Neural cell (in vitro differentiated cells): ENCODE measurements around the gene PLAAT5.

Experiments used
- CTCF ChIP-seq: fragments of 450-650 bp; IDR thresholded peaks from 2 replicates; pipeline ENCODE4 v1.5.1; 2014; ENCODE audit warnings: antibody characterized with exemption, mild to moderate bottlenecking, moderate library complexity; ENCODE audit not compliant: poor library complexity, severe bottlenecking
- MXI1 ChIP-seq: fragments of 450-650 bp; conservative IDR thresholded peaks from 2 replicates; pipeline ENCODE4 v1.6.1; 2014; ENCODE audit warnings: antibody characterized with exemption, mild to moderate bottlenecking; ENCODE audit not compliant: poor library complexity, severe bottlenecking
- TAF1 ChIP-seq: IDR thresholded peaks from 2 replicates; pipeline ENCODE4 v1.6.1; 2012; ENCODE audit warnings: low read depth

GRCh38 chr11:63445118-63445517, 45.8 kb downstream of the PLAAT5 start:
- TF ChIP-seq MXI1 = no peak
- no peak for TF ChIP-seq CTCF
- TF ChIP-seq TAF1 = no peak
